ENCODE data around the gene EVL.

GRCh38 chr14:100172811-100173210 is 107.6 kb downstream of the EVL start:
- TF ChIP-seq CTCF (IDR thresholded peaks at IDR 0.05) (no peak), POLR2A (IDR thresholded peaks at IDR 0.05) (no peak), EP300 (IDR thresholded peaks at IDR 0.05) (no peak)
